ENCODE results near the gene TRIM37.

DNA sequence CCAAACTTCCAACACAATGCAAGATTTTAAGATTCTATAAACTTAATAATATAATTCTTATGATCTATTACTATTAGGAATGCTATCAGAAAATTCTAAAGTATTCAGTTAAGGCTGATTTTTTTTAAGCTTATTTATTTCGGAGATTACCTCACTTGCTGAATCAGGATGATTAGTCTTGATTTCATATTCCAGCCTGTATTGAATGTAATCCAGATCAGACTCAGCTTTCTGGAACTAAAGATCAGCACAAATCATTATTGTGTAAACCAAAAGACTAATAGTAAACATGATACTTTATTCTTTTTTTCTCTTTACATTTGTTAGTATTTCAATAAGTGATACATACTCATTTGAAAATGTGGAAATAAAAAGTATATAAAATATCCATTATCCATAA lies 24.5 kb upstream of the TRIM37 start:
- TF ChIP-seq EZH2phosphoT487 (IDR thresholded peaks at IDR 0.05) (no peak), CTCF (IDR thresholded peaks at IDR 0.05) (no peak), EZH2 (IDR thresholded peaks at IDR 0.05) (no peak)
